Activated CD8-positive, alpha-beta memory T cell treated with anti-CD3 and anti-CD28 coated beads, Interleukin-2, amount 50 U/mL, for 1 hour (primary cell): Measurements from ENCODE around the gene CDK6.

ENCODE experiments used
- DNase-seq: peaks from one replicate; pipeline ENCODE4 v3.0.0-alpha.2; 2020; ENCODE audit errors: extremely low read depth

CDK6 gene

DNA sequence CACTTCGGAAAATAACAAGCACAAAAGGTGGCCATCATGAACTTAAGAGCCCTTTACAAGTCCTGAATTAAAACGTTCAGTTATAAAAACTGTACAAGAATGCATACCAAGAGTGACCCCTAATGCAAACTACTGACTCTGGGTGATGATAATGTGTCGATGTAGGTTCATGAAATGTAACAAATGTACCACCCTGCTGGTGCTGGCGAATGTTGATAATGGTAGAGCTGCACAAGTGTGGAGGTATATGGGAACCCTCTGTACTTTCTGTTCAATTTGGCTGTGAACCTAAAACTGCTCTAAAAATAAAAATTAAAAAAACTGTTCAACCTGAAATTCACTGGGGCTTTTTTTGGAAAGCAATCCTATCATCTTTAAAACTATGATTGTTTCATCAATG is 249.5 kb downstream of the CDK6 start:
- no peak for DNase-seq

GRCh38 chr7:92586403-92586802 is 250.0 kb downstream of the CDK6 start:
- DNase-seq, result no peak

GRCh38 chr7:92584953-92585352 is 251.4 kb downstream of the CDK6 start:
- DNase-seq, result no peak

- no peak for DNase-seq
These were observed 253.4 kb downstream of the CDK6 start for GRCh38 chr7:92582948-92583347.

- no peak for DNase-seq
These were observed 260.1 kb downstream of the CDK6 start for GRCh38 chr7:92576296-92576695.

- no peak for DNase-seq
These were observed 267.2 kb downstream of the CDK6 start for GRCh38 chr7:92569137-92569536.

- DNase-seq, result no peak
These were observed 268.9 kb downstream of the CDK6 start for GRCh38 chr7:92567460-92567859.

DNA sequence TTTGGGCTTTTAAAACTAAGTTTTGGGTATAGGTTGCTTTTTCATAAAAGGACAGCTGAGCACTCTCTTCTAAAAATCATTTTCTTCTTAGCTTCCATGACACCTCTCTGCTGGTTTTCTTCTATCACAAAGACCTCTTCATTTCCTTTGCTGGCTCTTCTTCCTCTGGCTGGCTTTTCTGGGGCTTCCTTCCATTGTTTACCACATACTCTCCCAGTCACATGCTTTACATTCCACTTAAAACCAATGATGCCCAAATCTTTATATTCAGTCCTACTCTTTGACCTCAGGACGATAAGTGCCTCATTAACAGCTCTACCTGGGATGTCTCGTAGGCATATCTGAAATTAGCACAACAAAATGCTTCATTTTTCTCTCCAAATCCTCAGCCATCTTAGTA is 273.0 kb downstream of the CDK6 start:
- no peak for DNase-seq

GRCh38 chr7:92560602-92561001 is 275.8 kb downstream of the CDK6 start:
- DNase-seq, result no peak

GRCh38 chr7:92557808-92558362 is 278.5 kb downstream of the CDK6 start:
- no peak for DNase-seq

GRCh38 chr7:92557249-92557648 is 279.1 kb downstream of the CDK6 start:
- no peak for DNase-seq
